ENCODE measurements around the gene LPP. TPM values are rescaled to one million over a fixed set of nuclear protein-coding genes. Genes with fewer than 3 reads are reported as not detected.

Gene LPP
- total and polyA plus RNA-seq, 9 of the 15 experiments (the other 6 are each of a cell fraction or from before 2014, with no cell fraction given): 0.07 to 0.18 TPM; not detected in 7

DNA sequence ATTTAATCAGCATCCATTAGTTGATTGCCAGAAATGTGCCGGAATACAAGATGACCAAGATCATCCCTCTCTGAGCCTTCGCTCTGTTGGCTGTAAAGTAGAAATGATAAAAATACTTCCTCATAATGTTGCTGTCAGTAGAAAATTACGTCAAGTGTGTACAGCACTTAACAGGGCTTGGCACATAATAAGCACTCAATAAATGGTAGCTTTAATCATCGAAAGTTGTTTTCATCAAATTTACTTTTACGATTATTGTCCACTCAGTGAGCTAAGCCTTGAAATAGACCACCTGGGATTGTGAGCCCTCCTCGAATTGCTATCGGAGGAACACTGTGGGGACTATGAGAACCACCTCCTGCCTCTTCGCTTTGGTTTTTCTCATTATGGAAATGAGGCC lies 716.5 kb downstream of the LPP start:
- no peak for DNase-seq (ENCODE audit: extremely low read depth in 1 of 4, low spot score in 3 of 4)
- Histone ChIP-seq H3K4me1 (replicated peaks in 1 of 2; ENCODE audit: control insufficient read depth in 2 of 2, insufficient read depth in 2 of 2, low read length in 2 of 2) (no peaks in the 10 kb centered on the region), H3K36me3 (ENCODE audit: control insufficient read depth, insufficient read depth, low read length) (no peaks in the 10 kb centered on the region), H4K20me1 (replicated peaks; ENCODE audit: control insufficient read depth, insufficient read depth, low read length) (no peaks in the 10 kb centered on the region), H3K9me1 (ENCODE audit: control insufficient read depth, insufficient read depth, low read length) (no peaks in the 10 kb centered on the region), H3K9me3 (replicated peaks; ENCODE audit: control insufficient read depth, insufficient read depth, low read depth, low read length) (no peaks in the 10 kb centered on the region), H3K9ac (ENCODE audit: insufficient read depth in 1 of 2, low read depth in 2 of 2, low read length in 2 of 2) (no peak overlapping the region), H3K27me3 (ENCODE audit: control insufficient read depth in 2 of 2, insufficient read depth in 2 of 2, low read length in 2 of 2) (no peaks in the 10 kb centered on the region), H3K79me2 (ENCODE audit: control insufficient read depth, insufficient read depth, low read length) (no peaks in the 10 kb centered on the region), H3K27ac (ENCODE audit: extremely low read depth, low read depth, low read length) (no peak overlapping the region), H3K4me3 (no peak overlapping the region), H2AFZ (ENCODE audit: low read depth, low read length) (no peak overlapping the region), H3K4me2 (ENCODE audit: insufficient read depth, low read length) (no peak overlapping the region)
- no peak for ATAC-seq
- intact Hi-C loops (cut with micrococcal nuclease) (no loop called here), in situ Hi-C loops (cut with MboI) (no loop called here)
- FAIRE-seq: no peak
- CTCF ChIA-PET (ENCODE audit: low intra/inter-chr PET ratio): no interaction called here
- 1% methylated on average over 8 of the region's 8 CpGs for WGBS (ENCODE audit: insufficient coverage, low coverage, missing lambda C conversion rate)
- BruUV-seq (replicated peaks): no TSS peak
- TF ChIP-seq KLF13 (tag; IDR thresholded peaks at IDR 0.05; ENCODE audit: borderline replicate concordance, low read depth) (no peak), BRCA1 (IDR thresholded peaks at IDR 0.05) (no peak), BRCA1 (CRISPR knock-in tag; IDR thresholded peaks at IDR 0.05) (no peak), ESRRA (IDR thresholded peaks at IDR 0.05; ENCODE audit: borderline replicate concordance, low read depth) (no peak)
- TF ChIP-seq, protein P1, sequence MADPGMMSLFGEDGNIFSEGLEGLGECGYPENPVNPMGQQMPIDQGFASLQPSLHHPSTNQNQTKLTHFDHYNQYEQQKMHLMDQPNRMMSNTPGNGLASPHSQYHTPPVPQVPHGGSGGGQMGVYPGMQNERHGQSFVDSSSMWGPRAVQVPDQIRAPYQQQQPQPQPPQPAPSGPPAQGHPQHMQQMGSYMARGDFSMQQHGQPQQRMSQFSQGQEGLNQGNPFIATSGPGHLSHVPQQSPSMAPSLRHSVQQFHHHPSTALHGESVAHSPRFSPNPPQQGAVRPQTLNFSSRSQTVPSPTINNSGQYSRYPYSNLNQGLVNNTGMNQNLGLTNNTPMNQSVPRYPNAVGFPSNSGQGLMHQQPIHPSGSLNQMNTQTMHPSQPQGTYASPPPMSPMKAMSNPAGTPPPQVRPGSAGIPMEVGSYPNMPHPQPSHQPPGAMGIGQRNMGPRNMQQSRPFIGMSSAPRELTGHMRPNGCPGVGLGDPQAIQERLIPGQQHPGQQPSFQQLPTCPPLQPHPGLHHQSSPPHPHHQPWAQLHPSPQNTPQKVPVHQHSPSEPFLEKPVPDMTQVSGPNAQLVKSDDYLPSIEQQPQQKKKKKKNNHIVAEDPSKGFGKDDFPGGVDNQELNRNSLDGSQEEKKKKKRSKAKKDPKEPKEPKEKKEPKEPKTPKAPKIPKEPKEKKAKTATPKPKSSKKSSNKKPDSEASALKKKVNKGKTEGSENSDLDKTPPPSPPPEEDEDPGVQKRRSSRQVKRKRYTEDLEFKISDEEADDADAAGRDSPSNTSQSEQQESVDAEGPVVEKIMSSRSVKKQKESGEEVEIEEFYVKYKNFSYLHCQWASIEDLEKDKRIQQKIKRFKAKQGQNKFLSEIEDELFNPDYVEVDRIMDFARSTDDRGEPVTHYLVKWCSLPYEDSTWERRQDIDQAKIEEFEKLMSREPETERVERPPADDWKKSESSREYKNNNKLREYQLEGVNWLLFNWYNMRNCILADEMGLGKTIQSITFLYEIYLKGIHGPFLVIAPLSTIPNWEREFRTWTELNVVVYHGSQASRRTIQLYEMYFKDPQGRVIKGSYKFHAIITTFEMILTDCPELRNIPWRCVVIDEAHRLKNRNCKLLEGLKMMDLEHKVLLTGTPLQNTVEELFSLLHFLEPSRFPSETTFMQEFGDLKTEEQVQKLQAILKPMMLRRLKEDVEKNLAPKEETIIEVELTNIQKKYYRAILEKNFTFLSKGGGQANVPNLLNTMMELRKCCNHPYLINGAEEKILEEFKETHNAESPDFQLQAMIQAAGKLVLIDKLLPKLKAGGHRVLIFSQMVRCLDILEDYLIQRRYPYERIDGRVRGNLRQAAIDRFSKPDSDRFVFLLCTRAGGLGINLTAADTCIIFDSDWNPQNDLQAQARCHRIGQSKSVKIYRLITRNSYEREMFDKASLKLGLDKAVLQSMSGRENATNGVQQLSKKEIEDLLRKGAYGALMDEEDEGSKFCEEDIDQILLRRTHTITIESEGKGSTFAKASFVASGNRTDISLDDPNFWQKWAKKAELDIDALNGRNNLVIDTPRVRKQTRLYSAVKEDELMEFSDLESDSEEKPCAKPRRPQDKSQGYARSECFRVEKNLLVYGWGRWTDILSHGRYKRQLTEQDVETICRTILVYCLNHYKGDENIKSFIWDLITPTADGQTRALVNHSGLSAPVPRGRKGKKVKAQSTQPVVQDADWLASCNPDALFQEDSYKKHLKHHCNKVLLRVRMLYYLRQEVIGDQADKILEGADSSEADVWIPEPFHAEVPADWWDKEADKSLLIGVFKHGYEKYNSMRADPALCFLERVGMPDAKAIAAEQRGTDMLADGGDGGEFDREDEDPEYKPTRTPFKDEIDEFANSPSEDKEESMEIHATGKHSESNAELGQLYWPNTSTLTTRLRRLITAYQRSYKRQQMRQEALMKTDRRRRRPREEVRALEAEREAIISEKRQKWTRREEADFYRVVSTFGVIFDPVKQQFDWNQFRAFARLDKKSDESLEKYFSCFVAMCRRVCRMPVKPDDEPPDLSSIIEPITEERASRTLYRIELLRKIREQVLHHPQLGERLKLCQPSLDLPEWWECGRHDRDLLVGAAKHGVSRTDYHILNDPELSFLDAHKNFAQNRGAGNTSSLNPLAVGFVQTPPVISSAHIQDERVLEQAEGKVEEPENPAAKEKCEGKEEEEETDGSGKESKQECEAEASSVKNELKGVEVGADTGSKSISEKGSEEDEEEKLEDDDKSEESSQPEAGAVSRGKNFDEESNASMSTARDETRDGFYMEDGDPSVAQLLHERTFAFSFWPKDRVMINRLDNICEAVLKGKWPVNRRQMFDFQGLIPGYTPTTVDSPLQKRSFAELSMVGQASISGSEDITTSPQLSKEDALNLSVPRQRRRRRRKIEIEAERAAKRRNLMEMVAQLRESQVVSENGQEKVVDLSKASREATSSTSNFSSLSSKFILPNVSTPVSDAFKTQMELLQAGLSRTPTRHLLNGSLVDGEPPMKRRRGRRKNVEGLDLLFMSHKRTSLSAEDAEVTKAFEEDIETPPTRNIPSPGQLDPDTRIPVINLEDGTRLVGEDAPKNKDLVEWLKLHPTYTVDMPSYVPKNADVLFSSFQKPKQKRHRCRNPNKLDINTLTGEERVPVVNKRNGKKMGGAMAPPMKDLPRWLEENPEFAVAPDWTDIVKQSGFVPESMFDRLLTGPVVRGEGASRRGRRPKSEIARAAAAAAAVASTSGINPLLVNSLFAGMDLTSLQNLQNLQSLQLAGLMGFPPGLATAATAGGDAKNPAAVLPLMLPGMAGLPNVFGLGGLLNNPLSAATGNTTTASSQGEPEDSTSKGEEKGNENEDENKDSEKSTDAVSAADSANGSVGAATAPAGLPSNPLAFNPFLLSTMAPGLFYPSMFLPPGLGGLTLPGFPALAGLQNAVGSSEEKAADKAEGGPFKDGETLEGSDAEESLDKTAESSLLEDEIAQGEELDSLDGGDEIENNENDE (IDR thresholded peaks at IDR 0.05; ENCODE audit: low read depth, low read length): no peak
- TF ChIP-seq, protein P2, sequence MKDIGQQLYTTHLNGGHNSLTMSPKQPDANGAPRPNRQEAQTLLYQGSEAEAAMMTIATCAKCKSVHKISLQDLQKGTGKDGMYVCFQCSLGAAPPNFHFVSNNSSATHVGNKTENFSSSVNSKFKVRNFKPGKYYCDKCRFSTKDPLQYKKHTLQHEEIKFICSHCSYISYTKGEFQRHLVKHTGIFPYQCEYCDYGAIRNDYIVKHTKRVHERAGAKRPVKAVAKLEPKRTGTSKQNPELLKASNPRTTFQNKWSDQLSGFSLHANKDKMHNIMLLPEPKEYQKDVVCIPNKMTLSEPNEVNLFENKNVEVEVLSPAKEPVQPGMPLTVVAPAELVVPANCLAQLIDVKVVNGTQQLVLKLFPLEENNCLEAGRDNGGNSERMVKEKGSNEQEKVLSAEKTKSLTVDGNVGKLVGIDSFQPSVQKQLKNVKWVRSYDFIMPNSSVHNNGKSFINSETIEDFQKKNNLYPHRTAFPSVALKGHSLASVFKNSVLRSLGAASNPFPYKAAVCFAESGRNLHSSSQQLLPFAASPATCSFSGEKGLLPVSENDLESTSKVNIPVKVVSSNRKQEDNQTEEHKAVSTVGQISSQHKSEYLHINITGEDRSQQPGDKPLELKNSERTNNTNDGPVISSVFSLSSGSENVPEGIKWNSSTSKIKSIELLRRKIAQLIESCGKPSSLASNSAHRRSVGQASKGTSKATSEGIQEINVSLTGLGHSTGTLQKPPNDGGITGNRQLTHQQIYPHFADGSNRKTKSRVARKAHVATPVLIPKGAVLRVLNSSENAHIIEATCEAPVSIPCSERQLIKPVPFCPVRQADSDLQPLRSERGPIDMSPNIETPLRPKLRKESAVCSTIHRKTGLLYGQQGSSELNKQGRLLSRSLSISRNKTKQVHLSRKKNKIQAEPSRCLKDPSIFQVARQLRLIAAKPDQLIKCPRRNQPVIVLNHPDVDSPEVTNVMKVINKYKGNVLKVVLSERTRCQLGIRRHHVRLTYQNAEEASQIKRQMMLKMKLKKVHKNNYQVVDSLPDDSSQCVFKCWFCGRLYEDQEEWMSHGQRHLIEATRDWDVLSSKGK (CRISPR knock-in tag; IDR thresholded peaks at IDR 0.05): no peak
- POLR2A ChIA-PET: no interaction called here

All from K562 (cell line).